GM04504 (cell line): ENCODE measurements around the gene CST9.
"Not testable (repeated sequence)": the region's sequence is repeated elsewhere in the genome, so short reads cannot be mapped to it uniquely, and the experiment has no call there.

ENCODE experiments used
- DNase-seq: peaks from one replicate; pipeline ENCODE4 v3.0.0-alpha.2; 2012; ENCODE audit warnings: low read depth

Gene CST9

GRCh38 chr20:23637282-23638221 lies 31.8 kb upstream of the CST9 start, which contains the start of gene CST3:
TSS of gene CST3 (minus strand) at chr20:23637955. CDS start at chr20:23637862, 93 bp downstream.
- peak; percentile 67 for DNase-seq

GRCh38 chr20:23636908-23637281 lies 31.2 kb upstream of the CST9 start:
- DNase-seq = no peak

GRCh38 chr20:23636182-23636907 lies 30.6 kb upstream of the CST9 start:
- no peak for DNase-seq

- not testable (repeated sequence) for DNase-seq
These were observed 30.0 kb upstream of the CST9 start for GRCh38 chr20:23635768-23636090.

GRCh38 chr20:23634985-23635767 lies 29.5 kb upstream of the CST9 start:
- no peak for DNase-seq

GRCh38 chr20:23634044-23634801 lies 28.5 kb upstream of the CST9 start:
- no peak for DNase-seq

GRCh38 chr20:23632711-23633573 lies 27.2 kb upstream of the CST9 start:
- no peak for DNase-seq

GRCh38 chr20:23631981-23632710 lies 26.4 kb upstream of the CST9 start:
- no peak for DNase-seq

- DNase-seq = no peak
These were observed 25.6 kb upstream of the CST9 start for GRCh38 chr20:23631226-23631822.

GRCh38 chr20:23630392-23630849 lies 24.7 kb upstream of the CST9 start:
- no peak for DNase-seq

- DNase-seq = no peak
These were observed 24.1 kb upstream of the CST9 start for GRCh38 chr20:23629542-23630391.

GRCh38 chr20:23629017-23629541 lies 23.4 kb upstream of the CST9 start:
- no peak for DNase-seq

- DNase-seq = no peak
These were observed 22.8 kb upstream of the CST9 start for GRCh38 chr20:23628402-23629016.

- DNase-seq = no peak
These were observed 21.8 kb upstream of the CST9 start for GRCh38 chr20:23627501-23627900.

GRCh38 chr20:23626040-23626620 lies 20.4 kb upstream of the CST9 start:
- no peak for DNase-seq

GRCh38 chr20:23625236-23625964 lies 19.7 kb upstream of the CST9 start:
- no peak for DNase-seq

GRCh38 chr20:23624324-23624691 lies 18.6 kb upstream of the CST9 start:
- no peak for DNase-seq
